ENCODE data around the gene DOCK4. TPM values are rescaled to one million over a fixed set of nuclear protein-coding genes. Genes with fewer than 3 reads are reported as not detected.

Gene DOCK4
- total RNA-seq, 4 donors from 2014 or later: 12.7 to 28.4 (median 19.5) TPM

- 87 to 90% methylated on average over 4 to 7 of the region's 7 CpGs for WGBS, 2 donors (ENCODE audit: low coverage in 1 of 2)
- in situ Hi-C loops (cut with MboI; ENCODE audit: low pct_ligation_motif_present in 1 of 4, low pct_unique_long_range_greater_than_20kb in 1 of 4, low sequenced_read_pairs in 3 of 4): loop anchor here in 1 of 4 donors (25.0 kb wide), 1 partner anchor 90 kb away; no protein-coding TSS in a partner anchor
- H3K27ac ChIP-seq: no peak overlapping the region
- H3K9me3 ChIP-seq: no peaks in the 10 kb centered on the region
- TF ChIP-seq POLR2AphosphoS5 (IDR thresholded peaks at IDR 0.05) (no peak), EP300 (IDR thresholded peaks at IDR 0.05; ENCODE audit: low read depth) (no peak), POLR2A (IDR thresholded peaks at IDR 0.05) (no peak)
- TF ChIP-seq, protein P1, sequence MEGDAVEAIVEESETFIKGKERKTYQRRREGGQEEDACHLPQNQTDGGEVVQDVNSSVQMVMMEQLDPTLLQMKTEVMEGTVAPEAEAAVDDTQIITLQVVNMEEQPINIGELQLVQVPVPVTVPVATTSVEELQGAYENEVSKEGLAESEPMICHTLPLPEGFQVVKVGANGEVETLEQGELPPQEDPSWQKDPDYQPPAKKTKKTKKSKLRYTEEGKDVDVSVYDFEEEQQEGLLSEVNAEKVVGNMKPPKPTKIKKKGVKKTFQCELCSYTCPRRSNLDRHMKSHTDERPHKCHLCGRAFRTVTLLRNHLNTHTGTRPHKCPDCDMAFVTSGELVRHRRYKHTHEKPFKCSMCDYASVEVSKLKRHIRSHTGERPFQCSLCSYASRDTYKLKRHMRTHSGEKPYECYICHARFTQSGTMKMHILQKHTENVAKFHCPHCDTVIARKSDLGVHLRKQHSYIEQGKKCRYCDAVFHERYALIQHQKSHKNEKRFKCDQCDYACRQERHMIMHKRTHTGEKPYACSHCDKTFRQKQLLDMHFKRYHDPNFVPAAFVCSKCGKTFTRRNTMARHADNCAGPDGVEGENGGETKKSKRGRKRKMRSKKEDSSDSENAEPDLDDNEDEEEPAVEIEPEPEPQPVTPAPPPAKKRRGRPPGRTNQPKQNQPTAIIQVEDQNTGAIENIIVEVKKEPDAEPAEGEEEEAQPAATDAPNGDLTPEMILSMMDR (IDR thresholded peaks at IDR 0.05): no peak
- peaks cover 0 to 24% (median 9%) of the 10 kb centered on the region in 4 donors for H3K4me1 ChIP-seq
- intact Hi-C loops (cut with DNase I; ENCODE audit: low total_unique reads): no loop called here
- no peaks in the 10 kb centered on the region for H3K36me3 ChIP-seq
- no peak overlapping the region for H3K4me3 ChIP-seq
- no peak for DNase-seq
- no peaks in the 10 kb centered on the region for H3K27me3 ChIP-seq
Observed at GRCh38 chr7:111852081-111852480, 354.1 kb downstream of the DOCK4 start.

DNA sequence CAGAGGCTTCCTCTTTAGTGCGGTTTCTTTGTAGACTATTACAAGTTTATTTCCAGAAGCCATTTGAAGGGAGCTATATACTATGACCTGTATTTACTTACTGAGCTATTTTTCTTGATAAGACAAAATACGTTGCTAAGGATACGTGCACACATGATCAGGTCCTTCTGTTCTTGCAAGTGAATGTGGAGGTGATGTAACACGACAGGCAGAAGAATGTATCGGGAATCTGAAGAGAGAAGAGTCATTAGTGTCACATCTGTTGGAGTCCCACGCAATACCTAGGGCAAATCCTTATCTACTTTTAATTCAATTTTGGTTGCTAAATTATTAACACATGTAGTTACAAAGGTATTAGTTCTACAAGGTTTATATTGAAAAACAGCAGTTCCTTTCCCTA lies 359.3 kb downstream of the DOCK4 start:
- Histone ChIP-seq H3K9me3 (no peaks in the 10 kb centered on the region), H3K36me3 (no peaks in the 10 kb centered on the region), H3K27ac (no peak overlapping the region), H3K4me1 (peaks cover 0 to 13% (median 2%) of the 10 kb centered on the region in 4 donors), H3K27me3 (no peaks in the 10 kb centered on the region), H3K4me3 (no peak overlapping the region)
- intact Hi-C loops (cut with DNase I; ENCODE audit: low total_unique reads) (no loop called here), in situ Hi-C loops (cut with MboI; ENCODE audit: low pct_ligation_motif_present in 1 of 4, low pct_unique_long_range_greater_than_20kb in 1 of 4, low sequenced_read_pairs in 3 of 4) (no loop called here)
- TF ChIP-seq, protein P1 (IDR thresholded peaks at IDR 0.05): no peak
- no peak for TF ChIP-seq POLR2A (IDR thresholded peaks at IDR 0.05)
- TF ChIP-seq POLR2AphosphoS5 (IDR thresholded peaks at IDR 0.05): no peak
- no peak for TF ChIP-seq EP300 (IDR thresholded peaks at IDR 0.05; ENCODE audit: low read depth)
- 57 to 63% methylated on average over 6 of the region's 6 CpGs for WGBS, 2 donors (ENCODE audit: low coverage in 1 of 2)
- no peak for DNase-seq

GRCh38 chr7:111845853-111846252 lies 360.3 kb downstream of the DOCK4 start:
- no peak overlapping the region for H3K4me3 ChIP-seq
- no peaks in the 10 kb centered on the region for H3K27me3 ChIP-seq
- in situ Hi-C loops (cut with MboI; ENCODE audit: low pct_ligation_motif_present in 1 of 4, low pct_unique_long_range_greater_than_20kb in 1 of 4, low sequenced_read_pairs in 3 of 4): no loop called here
- H3K36me3 ChIP-seq: no peaks in the 10 kb centered on the region
- H3K9me3 ChIP-seq: no peaks in the 10 kb centered on the region
- 60 to 90% methylated on average over 3 to 4 of the region's 4 CpGs for WGBS, 2 donors (ENCODE audit: low coverage in 1 of 2)
- TF ChIP-seq POLR2AphosphoS5 (IDR thresholded peaks at IDR 0.05) (no peak), EP300 (IDR thresholded peaks at IDR 0.05; ENCODE audit: low read depth) (no peak), POLR2A (IDR thresholded peaks at IDR 0.05) (no peak)
- TF ChIP-seq, protein P1 (IDR thresholded peaks at IDR 0.05): no peak
- no peak overlapping the region for H3K27ac ChIP-seq
- peaks cover 0 to 21% (median 4%) of the 10 kb centered on the region in 4 donors for H3K4me1 ChIP-seq
- no peak for DNase-seq
- intact Hi-C loops (cut with DNase I; ENCODE audit: low total_unique reads): no loop called here

GRCh38 chr7:111844904-111845671 lies 361.1 kb downstream of the DOCK4 start:
- Histone ChIP-seq H3K27ac (no peak overlapping the region), H3K4me1 (peaks cover 0 to 21% (median 4%) of the 10 kb centered on the region in 4 donors), H3K9me3 (no peaks in the 10 kb centered on the region), H3K4me3 (no peak overlapping the region), H3K36me3 (no peaks in the 10 kb centered on the region), H3K27me3 (no peaks in the 10 kb centered on the region)
- in situ Hi-C loops (cut with MboI; ENCODE audit: low pct_ligation_motif_present in 1 of 4, low pct_unique_long_range_greater_than_20kb in 1 of 4, low sequenced_read_pairs in 3 of 4) (no loop called here), intact Hi-C loops (cut with DNase I; ENCODE audit: low total_unique reads) (loop anchor here (5.0 kb wide), 1 partner anchor 1402 kb away; no protein-coding TSS in a partner anchor)
- WGBS, 2 donors (ENCODE audit: low coverage in 1 of 2): 75% methylated on average over 4 of the region's 4 CpGs
- TF ChIP-seq, protein P1 (IDR thresholded peaks at IDR 0.05): no peak
- no peak for TF ChIP-seq EP300 (IDR thresholded peaks at IDR 0.05; ENCODE audit: low read depth)
- no peak for TF ChIP-seq POLR2AphosphoS5 (IDR thresholded peaks at IDR 0.05)
- TF ChIP-seq POLR2A (IDR thresholded peaks at IDR 0.05): no peak
- DNase-seq: no peak
